H1 (cell line): Measurements from ENCODE around the gene OMA1. TPM values are rescaled to one million over a fixed set of nuclear protein-coding genes. Genes with fewer than 3 reads are reported as not detected.

Experiments used
- CTCF ChIA-PET: fragments of 300-600 bp; sonication (Branson Sonifier 250); formaldehyde crosslinking; loops from one replicate; lab custom pipeline; 2021; ENCODE audit not compliant: partially characterized antibody; lab: Charles Lee
- POLR2A ChIA-PET: fragments of 300-600 bp; sonication (Branson Sonifier 250); formaldehyde crosslinking; loops from one replicate; lab custom pipeline; 2021; ENCODE audit warnings: inconsistent platforms; ENCODE audit not compliant: partially characterized antibody; lab: Charles Lee
- DNase-seq, 2 experiments: peaks; one replicate each; pipeline versions ENCODE4 v3.0.0 to v3.0.0-alpha.2; 2010 to 2022; ENCODE audit warnings: low spot score in 2 of 2, low read depth in 1 of 2, mixed read lengths in 1 of 2
- FAIRE-seq: peaks from 2 replicates; lab custom pipeline; 2011; peaks lifted over from hg19 to GRCh38; lab: Jason Lieb, UNC
- H2AFZ ChIP-seq: 2 replicates; pipeline ENCODE4 v1.8.1; 2012; ENCODE audit warnings: low read length, inconsistent platforms
- H2AK5ac ChIP-seq: 2 replicates; pipeline ENCODE4 v1.6.1; 2013; ENCODE audit warnings: low read depth, low read length
- H2BK120ac ChIP-seq: replicated peaks from 2 replicates; pipeline ENCODE3; 2013; ENCODE audit warnings: low read depth, low read length, inconsistent platforms
- H2BK12ac ChIP-seq: 2 replicates; pipeline ENCODE4 v1.6.1; 2013; ENCODE audit warnings: low read depth, low read length
- H2BK15ac ChIP-seq: 2 replicates; pipeline ENCODE4 v1.6.1; 2013; ENCODE audit warnings: low read length
- H2BK20ac ChIP-seq: 2 replicates; pipeline ENCODE4 v1.6.1; 2013; ENCODE audit warnings: low read length
- H2BK5ac ChIP-seq: 2 replicates; pipeline ENCODE4 v1.6.1; 2013; ENCODE audit warnings: low read depth, low read length
- H3K14ac ChIP-seq: 2 replicates; pipeline ENCODE4 v1.6.1; 2013; ENCODE audit warnings: inconsistent platforms; ENCODE audit not compliant: insufficient read length
- H3K18ac ChIP-seq: 2 replicates; pipeline ENCODE4 v1.6.1; 2013; ENCODE audit warnings: low read length; ENCODE audit errors: extremely low read depth
- H3K23ac ChIP-seq: 2 replicates; pipeline ENCODE4 v1.6.1; 2013; ENCODE audit warnings: inconsistent platforms; ENCODE audit not compliant: insufficient read length
- H3K23me2 ChIP-seq: 2 replicates; pipeline ENCODE4 v1.6.1; 2013; ENCODE audit warnings: low read depth, low read length
- H3K27ac ChIP-seq: 2 replicates; pipeline ENCODE4 v1.6.1; 2011; ENCODE audit warnings: low read depth, low read length, inconsistent platforms
- H3K27me3 ChIP-seq, 4 experiments: replicated peaks in 1 of 4; 1 replicate in 1 of 4; 2 replicates in 3 of 4; pipeline versions ENCODE4 v1.6.1 to v1.8.1; 2011 to 2013; ENCODE audit warnings: low read length in 3 of 4, mild to moderate bottlenecking in 3 of 4, inconsistent platforms in 2 of 4, mixed read lengths in 2 of 4, moderate library complexity in 1 of 4; ENCODE audit not compliant: control insufficient read depth in 3 of 4, insufficient read depth in 3 of 4; ENCODE audit errors: extremely low read depth in 1 of 4
- H3K36me3 ChIP-seq, 4 experiments: 2 replicates each; pipeline versions ENCODE4 v1.6.1 to v1.8.1; 2011 to 2013; ENCODE audit warnings: mild to moderate bottlenecking in 4 of 4, low read length in 3 of 4, moderate library complexity in 2 of 4, control low read depth in 1 of 4, inconsistent platforms in 1 of 4; ENCODE audit not compliant: insufficient read depth in 4 of 4, control insufficient read depth in 2 of 4
- H3K4ac ChIP-seq: replicated peaks from 2 replicates; pipeline ENCODE3; 2013; ENCODE audit warnings: low read length, low read depth, mixed read lengths, inconsistent platforms; ENCODE audit not compliant: insufficient read length
- H3K4me1 ChIP-seq, 4 experiments: replicated peaks in 1 of 4; 1 replicate in 1 of 4; 2 replicates in 3 of 4; pipeline versions ENCODE4 v1.6.1 to v1.8.1; 2011 to 2013; ENCODE audit warnings: low read length in 3 of 4, inconsistent platforms in 2 of 4, mixed read lengths in 1 of 4; ENCODE audit not compliant: insufficient read depth in 4 of 4, control insufficient read depth in 3 of 4
- H3K4me2 ChIP-seq, 2 experiments: 2 replicates each; pipeline versions ENCODE4 v1.6.1 to v1.8.1; 2011 to 2013; ENCODE audit warnings: low read depth in 2 of 2, low read length in 2 of 2, control low read depth in 1 of 2, inconsistent platforms in 1 of 2, mild to moderate bottlenecking in 1 of 2; ENCODE audit not compliant: insufficient read depth in 1 of 2
- H3K4me3 ChIP-seq, 4 experiments: fragments of 200-600, 300-600 bp in 1 of 4; sonication (generic), shearing (Covaris generic), sonication (Bioruptor Twin) in 1 of 4; 2 replicates each; pipeline versions ENCODE4 v1.5.1 to v1.8.1; 2011 to 2016; ENCODE audit warnings: low read length in 4 of 4, low read depth in 3 of 4, control low read depth in 2 of 4, inconsistent platforms in 2 of 4, mild to moderate bottlenecking in 2 of 4, mixed read lengths in 1 of 4, moderate library complexity in 1 of 4; ENCODE audit not compliant: insufficient read depth in 2 of 4; ENCODE audit errors: extremely low read depth in 1 of 4
- H3K56ac ChIP-seq: replicated peaks from 2 replicates; pipeline ENCODE3; 2013; ENCODE audit warnings: low read depth, mild to moderate bottlenecking, mixed read lengths, low read length, inconsistent platforms; ENCODE audit not compliant: insufficient read length
- H3K79me1 ChIP-seq: 2 replicates; pipeline ENCODE4 v1.6.1; 2013; ENCODE audit warnings: low read depth, low read length, control low read depth
- H3K79me2 ChIP-seq, 2 experiments: 2 replicates each; pipeline versions ENCODE4 v1.6.1 to v1.8.1; 2012 to 2013; ENCODE audit warnings: low read length in 2 of 2, mild to moderate bottlenecking in 2 of 2, inconsistent platforms in 1 of 2; ENCODE audit not compliant: insufficient read depth in 2 of 2, control insufficient read depth in 1 of 2
- H3K9ac ChIP-seq, 4 experiments: replicated peaks in 1 of 4; 1 replicate in 1 of 4; 2 replicates in 3 of 4; pipeline versions ENCODE4 v1.6.1 to v1.8.1; 2011 to 2013; ENCODE audit warnings: low read depth in 3 of 4, low read length in 3 of 4, control low read depth in 2 of 4, mild to moderate bottlenecking in 2 of 4, moderate library complexity in 2 of 4, inconsistent platforms in 1 of 4; ENCODE audit errors: extremely low read depth in 1 of 4
- H3K9me3 ChIP-seq, 2 experiments: 2 replicates each; pipeline versions ENCODE4 v1.6.1 to v1.8.1; 2012 to 2013; ENCODE audit warnings: mild to moderate bottlenecking in 2 of 2, moderate library complexity in 2 of 2, control low read depth in 1 of 2, inconsistent platforms in 1 of 2, low read depth in 1 of 2, low read length in 1 of 2, mixed read lengths in 1 of 2; ENCODE audit not compliant: insufficient read depth in 2 of 2
- H4K20me1 ChIP-seq, 2 experiments: replicated peaks in 1 of 2; 2 replicates each; pipeline versions ENCODE3 to v1.8.1; 2011 to 2013; ENCODE audit warnings: inconsistent platforms in 2 of 2, low read length in 2 of 2, mild to moderate bottlenecking in 1 of 2; ENCODE audit not compliant: insufficient read depth in 2 of 2, control insufficient read depth in 1 of 2
- H4K5ac ChIP-seq: 2 replicates; pipeline ENCODE4 v1.6.1; 2013; ENCODE audit warnings: low read length, low read depth, mixed read lengths, inconsistent platforms; ENCODE audit not compliant: insufficient read length
- H4K8ac ChIP-seq: 2 replicates; pipeline ENCODE4 v1.8.0; 2013; ENCODE audit warnings: mild to moderate bottlenecking, moderate library complexity, low read length, inconsistent platforms; ENCODE audit not compliant: insufficient read depth; ENCODE audit errors: extremely low read depth
- H4K91ac ChIP-seq: replicated peaks from 2 replicates; pipeline ENCODE3; 2013; ENCODE audit warnings: low read length, mixed read lengths, inconsistent platforms; ENCODE audit not compliant: insufficient read length
- CTBP2 ChIP-seq: IDR thresholded peaks from 2 replicates; pipeline ENCODE4 v1.7.0; 2011; ENCODE audit warnings: borderline replicate concordance, mild to moderate bottlenecking, moderate library complexity, mixed read lengths, low read length; ENCODE audit not compliant: insufficient read depth, insufficient read length
- HDAC2 ChIP-seq, 2 experiments: fragments of 300-600 bp in 1 of 2; sonication (generic) in 1 of 2; IDR thresholded peaks; 2 replicates each; pipeline ENCODE4 v1.6.1; 2011 to 2012; ENCODE audit warnings: low read depth in 2 of 2, low read length in 2 of 2, mild to moderate bottlenecking in 2 of 2, moderate library complexity in 2 of 2, borderline replicate concordance in 1 of 2, inconsistent platforms in 1 of 2
- POLR2A ChIP-seq, 2 experiments: IDR thresholded peaks; 1 replicate in 1 of 2; 2 replicates in 1 of 2; pipeline ENCODE4 v1.6.1; 2011; ENCODE audit warnings: low read depth in 2 of 2, low read length in 2 of 2, mild to moderate bottlenecking in 2 of 2; ENCODE audit errors: control extremely low read depth in 1 of 2
- WGBS, 2 experiments: shearing (Covaris generic) in 1 of 2; methylation state at CpG; one replicate each; pipeline versions ENCODE4 v1.1.6 to v1.1.7; 2013 to 2015; ENCODE audit warnings: low lambda C conversion rate in 2 of 2, mixed read lengths in 2 of 2, inconsistent platforms in 1 of 2, low coverage in 1 of 2, missing lambda C conversion rate in 1 of 2; ENCODE audit not compliant: insufficient replicate concordance in 2 of 2, insufficient coverage in 1 of 2, insufficient read length in 1 of 2; ENCODE audit errors: extremely low coverage in 1 of 2, missing lambda C conversion rate in 1 of 2; 5-methylcytosine and 5-hydroxymethylcytosine counted together
- polyA plus RNA-seq, 7 experiments: library from polyadenylated mRNA; depleted of rRNA in 3 of 7; stranded (reverse) in 5 of 7; unstranded in 2 of 7; fragments of >200 nt in 5 of 7; fragments of 200-250 nt in 2 of 7; gene quantifications; 1 replicate in 5 of 7; 2 replicates in 1 of 7; 4 replicates in 1 of 7; pipeline versions ENCODE4 v1.2.1 to v1.2.3, GENCODE V29; 2011 to 2013; ENCODE audit warnings: missing spikeins in 2 of 7, mixed read lengths in 2 of 7
- total RNA-seq: library from RNA; stranded (reverse); fragmentation: NEBNext Ultra II Directional; extraction: Animal tissue kit (Norgen Biotek cat#: 25700); gene quantifications from 2 replicates; pipeline ENCODE4 v1.2.1, GENCODE V29; 2021

OMA1 gene
- total and polyA plus RNA-seq, 2 of the 8 experiments (the other 6 are each of a cell fraction or from before 2014, with no cell fraction given), result 7.7 to 11.7 TPM

GRCh38 chr1:58477390-58477789, 69.1 kb downstream of the OMA1 start:
- Histone ChIP-seq H2BK15ac (no peak overlapping the region), H3K4me3 (no peak overlapping the region), H4K91ac (no peak overlapping the region), H4K20me1 (no peaks in the 10 kb centered on the region), H3K27me3 (0 out of 7 replicates have a peak, but pooled peaks cover 0 to 3% (median 0%) of the 10 kb centered on the region in 4 experiments), H3K9me3 (no peaks in the 10 kb centered on the region), H3K79me1 (no peaks in the 10 kb centered on the region), H2BK5ac (no peak overlapping the region), H2BK20ac (no peak overlapping the region), H3K56ac (no peak overlapping the region), H2BK120ac (no peak overlapping the region), H3K27ac (no peak overlapping the region), H2BK12ac (no peak overlapping the region), H3K4me2 (no peak overlapping the region), H3K79me2 (no peaks in the 10 kb centered on the region), H2AFZ (no peak overlapping the region), H3K23ac (no peak overlapping the region), H3K4ac (no peak overlapping the region), H2AK5ac (no peak overlapping the region), H3K4me1 (no peaks in the 10 kb centered on the region), H3K23me2 (no peaks in the 10 kb centered on the region), H4K5ac (no peak overlapping the region), H3K14ac (no peak overlapping the region), H3K36me3 (no peaks in the 10 kb centered on the region), H3K18ac (no peak overlapping the region), H4K8ac (no peak overlapping the region), H3K9ac (no peak overlapping the region)
- ChIA-PET POLR2A (no interaction called here), CTCF (interaction anchor here (0.6 kb wide), 1 partner anchor 300 kb away, joined by 4 read pairs; no protein-coding TSS in a partner anchor)
- DNase-seq, result no peak
- TF ChIP-seq POLR2A (IDR thresholded peaks at IDR 0.05; ENCODE audit: control extremely low read depth in 1 of 2, low read depth in 2 of 2, low read length in 2 of 2), result no peak
- no peak for TF ChIP-seq CTBP2
- TF ChIP-seq HDAC2 (IDR thresholded peaks at IDR 0.05; ENCODE audit: borderline replicate concordance in 1 of 2, low read depth in 2 of 2, low read length in 2 of 2), result no peak
- FAIRE-seq, result no peak
- 97% methylated on average over 3 of the region's 3 CpGs; no CpG with 5 or more reads in 1 of the 2 experiments for WGBS, 2 experiments
